Endodermal cell (in vitro differentiated cells): Measurements from ENCODE around the gene CDH15. TPM values are rescaled to one million over a fixed set of nuclear protein-coding genes. Genes with fewer than 3 reads are reported as not detected.

Experiments used
- DNase-seq: peaks from one replicate; pipeline ENCODE4 v3.0.0-alpha.2; 2017
- H3K27ac ChIP-seq: 2 replicates; pipeline ENCODE4 v1.5.1; 2013; ENCODE audit warnings: mild to moderate bottlenecking, low read depth, low read length, moderate library complexity
- H3K27me3 ChIP-seq: 2 replicates; pipeline ENCODE4 v1.6.1; 2013; ENCODE audit warnings: mild to moderate bottlenecking, low read length, moderate library complexity; ENCODE audit not compliant: insufficient read depth, control insufficient read depth, poor library complexity, severe bottlenecking
- H3K36me3 ChIP-seq: 2 replicates; pipeline ENCODE4 v1.7.0; 2013; ENCODE audit warnings: mild to moderate bottlenecking, low read length, moderate library complexity; ENCODE audit not compliant: control insufficient read depth, insufficient read depth
- H3K4me1 ChIP-seq: one replicate; pipeline ENCODE4 v1.7.0; 2013; ENCODE audit warnings: low read length; ENCODE audit not compliant: control insufficient read depth, insufficient read depth
- H3K4me3 ChIP-seq: 2 replicates; pipeline ENCODE4 v1.5.1; 2013; ENCODE audit warnings: mild to moderate bottlenecking, low read length, moderate library complexity
- H3K9ac ChIP-seq: 2 replicates; pipeline ENCODE4 v1.6.1; 2013; ENCODE audit warnings: mild to moderate bottlenecking, low read length, moderate library complexity; ENCODE audit not compliant: poor library complexity, severe bottlenecking; ENCODE audit errors: extremely low read depth
- H3K9me3 ChIP-seq: 2 replicates; pipeline ENCODE4 v1.6.1; 2013; ENCODE audit warnings: mild to moderate bottlenecking, low read length, moderate library complexity; ENCODE audit not compliant: control insufficient read depth
- H3K27ac Mint-ChIP-seq: 2 replicates; pipeline ENCODE4 v1.8.0; 2020; ENCODE audit warnings: mixed read lengths
- H3K27me3 Mint-ChIP-seq: 2 replicates; pipeline ENCODE4 v1.8.0; 2021; ENCODE audit warnings: mild to moderate bottlenecking, mixed read lengths; ENCODE audit not compliant: insufficient read depth
- H3K36me3 Mint-ChIP-seq: 2 replicates; pipeline ENCODE4 v1.8.0; 2020; ENCODE audit warnings: low read depth, mixed read lengths
- H3K4me1 Mint-ChIP-seq: 2 replicates; pipeline ENCODE4 v1.8.0; 2020; ENCODE audit warnings: mixed read lengths
- H3K4me3 Mint-ChIP-seq: 2 replicates; pipeline ENCODE4 v1.8.0; 2020; ENCODE audit warnings: mild to moderate bottlenecking, moderate library complexity, mixed read lengths
- H3K9me3 Mint-ChIP-seq: 2 replicates; pipeline ENCODE4 v1.8.0; 2020; ENCODE audit warnings: mild to moderate bottlenecking, mixed read lengths
- WGBS, 2 experiments: methylation state at CpG; one replicate each; pipeline versions ENCODE4 v1.1.5 to v1.1.7; 2013; ENCODE audit warnings: missing lambda C conversion rate in 2 of 2, mixed read lengths in 1 of 2; ENCODE audit not compliant: insufficient coverage in 1 of 2, insufficient read length in 1 of 2; 5-methylcytosine and 5-hydroxymethylcytosine counted together
- total RNA-seq, 2 donors: library from RNA; stranded (reverse); fragmentation: NEBNext Ultra II Directional in 1 of 2; extraction: Animal tissue kit (Norgen Biotek cat#: 25700) in 1 of 2; gene quantifications; 2 replicates in 1 of 2; 3 replicates in 1 of 2; pipeline ENCODE4 v1.2.1, GENCODE V29; 2021
- TF ChIP-seq, protein P1 (sequence below): fragments of 200-600 bp; sonication (generic); conservative IDR thresholded peaks from 2 replicates; pipeline ENCODE4 v1.5.0; 2021; ENCODE audit warnings: antibody characterized with exemption, mild to moderate bottlenecking

The CDH15 gene
- total RNA-seq, 2 donors from 2014 or later: 0.11 to 0.15 TPM

DNA sequence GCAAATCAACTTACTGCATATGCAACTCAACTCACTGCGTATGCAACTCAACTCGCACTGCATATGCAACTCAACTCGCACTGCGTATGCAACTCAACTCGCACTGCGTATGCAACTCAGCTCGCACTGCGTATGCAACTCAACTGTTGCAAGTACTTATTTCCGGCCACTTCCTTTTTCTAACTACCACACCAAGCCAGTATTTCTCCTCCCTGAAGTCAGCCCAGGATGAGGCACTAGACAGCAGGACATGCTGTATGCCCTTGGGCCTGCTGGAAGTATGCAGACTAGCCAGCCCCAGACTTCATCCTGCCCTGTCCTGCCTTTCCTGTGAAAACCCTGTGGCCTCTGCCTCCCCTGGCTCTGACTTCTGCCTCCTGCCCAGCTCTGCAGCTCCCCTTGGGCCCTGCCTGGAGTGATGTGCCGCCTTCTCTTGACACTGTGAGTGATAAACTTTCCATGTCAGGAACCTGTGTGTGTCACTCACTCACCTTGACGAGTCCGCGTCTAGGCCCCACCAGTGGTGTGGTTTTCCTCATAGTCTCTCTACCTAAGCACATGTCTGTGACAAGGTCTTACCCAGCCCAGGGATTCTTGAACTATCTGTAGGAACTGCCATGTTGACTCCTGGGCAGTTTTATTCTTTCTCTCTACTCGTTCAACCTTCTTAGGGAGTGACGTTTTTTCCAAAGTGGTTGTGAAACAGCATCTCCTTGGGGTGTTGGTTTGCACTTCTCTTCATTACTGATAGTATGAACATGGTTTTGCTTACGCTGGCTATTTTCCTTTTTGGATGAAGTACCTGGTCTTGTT lies 62.3 kb downstream of the CDH15 start:
- peaks cover 70% of the 10 kb centered on the region for H3K36me3 Mint-ChIP-seq
- Histone ChIP-seq H3K4me3 (no peak overlapping the region), H3K9ac (no peak overlapping the region), H3K9me3 (peaks cover 20% of the 10 kb centered on the region), H3K4me1 (no peaks in the 10 kb centered on the region), H3K36me3 (peaks cover 51% of the 10 kb centered on the region), H3K27me3 (no peaks in the 10 kb centered on the region), H3K27ac (no peak overlapping the region)
- no peak overlapping the region for H3K27ac Mint-ChIP-seq
- peaks cover 74% of the 10 kb centered on the region for H3K9me3 Mint-ChIP-seq
- no peaks in the 10 kb centered on the region for H3K4me1 Mint-ChIP-seq
- TF ChIP-seq, protein P1, sequence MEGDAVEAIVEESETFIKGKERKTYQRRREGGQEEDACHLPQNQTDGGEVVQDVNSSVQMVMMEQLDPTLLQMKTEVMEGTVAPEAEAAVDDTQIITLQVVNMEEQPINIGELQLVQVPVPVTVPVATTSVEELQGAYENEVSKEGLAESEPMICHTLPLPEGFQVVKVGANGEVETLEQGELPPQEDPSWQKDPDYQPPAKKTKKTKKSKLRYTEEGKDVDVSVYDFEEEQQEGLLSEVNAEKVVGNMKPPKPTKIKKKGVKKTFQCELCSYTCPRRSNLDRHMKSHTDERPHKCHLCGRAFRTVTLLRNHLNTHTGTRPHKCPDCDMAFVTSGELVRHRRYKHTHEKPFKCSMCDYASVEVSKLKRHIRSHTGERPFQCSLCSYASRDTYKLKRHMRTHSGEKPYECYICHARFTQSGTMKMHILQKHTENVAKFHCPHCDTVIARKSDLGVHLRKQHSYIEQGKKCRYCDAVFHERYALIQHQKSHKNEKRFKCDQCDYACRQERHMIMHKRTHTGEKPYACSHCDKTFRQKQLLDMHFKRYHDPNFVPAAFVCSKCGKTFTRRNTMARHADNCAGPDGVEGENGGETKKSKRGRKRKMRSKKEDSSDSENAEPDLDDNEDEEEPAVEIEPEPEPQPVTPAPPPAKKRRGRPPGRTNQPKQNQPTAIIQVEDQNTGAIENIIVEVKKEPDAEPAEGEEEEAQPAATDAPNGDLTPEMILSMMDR: no peak
- no peaks in the 10 kb centered on the region for H3K27me3 Mint-ChIP-seq
- no peak overlapping the region for H3K4me3 Mint-ChIP-seq
- no peak for DNase-seq
- WGBS, 2 experiments: 90 to 99% methylated on average over 12 to 16 of the region's 16 CpGs

DNA sequence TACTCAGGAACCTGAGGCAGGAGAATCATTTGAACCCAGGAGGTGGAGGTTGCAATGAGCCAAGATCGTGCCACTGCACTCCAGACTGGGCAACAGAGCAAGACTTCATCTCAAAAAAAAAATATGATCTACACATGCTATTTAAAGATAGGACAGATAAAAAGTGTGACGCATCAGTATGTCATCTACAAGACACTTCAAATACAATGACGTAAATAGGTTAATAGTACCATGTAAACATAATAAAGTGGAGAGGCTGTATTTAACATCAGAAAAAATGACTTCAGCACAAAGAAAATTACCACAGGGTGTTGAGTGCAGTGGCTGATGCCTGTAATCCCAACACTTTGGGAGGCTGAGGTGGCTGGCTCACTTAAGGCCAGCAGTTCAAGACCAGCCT lies 66.2 kb downstream of the CDH15 start:
- no peak overlapping the region for H3K4me3 ChIP-seq
- no peak overlapping the region for H3K9ac ChIP-seq
- no peak overlapping the region for H3K27ac ChIP-seq
- peaks cover 26% of the 10 kb centered on the region for H3K36me3 ChIP-seq
- no peaks in the 10 kb centered on the region for H3K27me3 Mint-ChIP-seq
- peaks cover 48% of the 10 kb centered on the region for H3K9me3 Mint-ChIP-seq
- H3K27me3 ChIP-seq: no peaks in the 10 kb centered on the region
- peaks cover 37% of the 10 kb centered on the region for H3K36me3 Mint-ChIP-seq
- DNase-seq: no peak
- peaks cover 24% of the 10 kb centered on the region for H3K9me3 ChIP-seq
- H3K4me3 Mint-ChIP-seq: no peak overlapping the region
- H3K4me1 ChIP-seq: no peaks in the 10 kb centered on the region
- TF ChIP-seq, protein P1: no peak
- H3K4me1 Mint-ChIP-seq: no peaks in the 10 kb centered on the region
- 71 to 92% methylated on average over 1 to 2 of the region's 3 CpGs for WGBS, 2 experiments
- no peak overlapping the region for H3K27ac Mint-ChIP-seq

DNA sequence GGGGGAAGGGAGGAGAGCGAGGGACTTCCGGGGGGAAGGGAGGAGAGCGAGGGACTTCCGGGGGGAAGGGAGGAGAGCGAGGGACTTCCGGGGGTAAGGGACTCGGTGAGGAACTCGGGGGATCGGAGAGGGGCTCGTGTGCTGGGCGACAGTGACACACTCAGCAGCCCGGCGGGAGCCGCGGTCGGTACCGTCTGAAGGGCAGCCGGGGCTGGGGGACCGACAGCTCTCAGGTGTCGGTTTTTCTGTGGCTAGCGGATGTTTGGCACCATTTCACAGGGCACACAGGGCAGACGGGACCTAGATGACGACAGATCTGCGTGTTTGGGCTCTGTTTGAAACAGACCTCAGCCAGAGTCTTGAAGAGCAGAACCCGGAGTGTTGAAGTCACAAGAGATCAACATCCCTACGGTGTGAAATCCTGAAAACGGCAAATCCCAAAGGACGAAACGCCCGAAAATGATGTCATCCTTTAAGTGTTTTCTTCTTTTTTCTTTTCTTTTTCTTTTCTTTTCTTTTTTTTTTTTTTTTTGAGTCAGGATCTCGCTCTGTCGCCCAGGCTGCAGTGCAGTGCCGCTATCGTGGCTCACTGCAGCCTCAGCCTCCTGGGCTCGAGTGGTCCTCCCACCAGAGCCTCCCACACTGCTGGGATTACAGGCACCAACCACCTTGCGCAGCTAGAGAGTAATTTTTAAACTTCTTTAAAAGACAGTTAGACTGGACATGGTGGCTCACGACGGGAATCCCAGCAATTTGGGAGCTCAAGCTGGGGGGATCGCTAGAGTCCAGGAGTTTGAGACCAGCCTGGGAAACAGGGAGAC lies 69.8 kb downstream of the CDH15 start:
- Histone ChIP-seq H3K4me1 (no peaks in the 10 kb centered on the region), H3K4me3 (peak overlapping the region; percentile 86), H3K36me3 (no peaks in the 10 kb centered on the region), H3K9me3 (peaks cover 6% of the 10 kb centered on the region), H3K27ac (peak overlapping the region; percentile 88), H3K9ac (peak overlapping the region; percentile 95), H3K27me3 (peaks cover 5% of the 10 kb centered on the region)
- peak; percentile 88 for DNase-seq
- Mint-ChIP-seq H3K9me3 (peaks cover 18% of the 10 kb centered on the region), H3K27ac (peak overlapping the region; percentile 99), H3K36me3 (peaks cover 8% of the 10 kb centered on the region), H3K4me1 (no peaks in the 10 kb centered on the region), H3K4me3 (peak overlapping the region; percentile 85), H3K27me3 (peaks cover 12% of the 10 kb centered on the region)
- 8 to 9% methylated on average over 16 to 36 of the region's 39 CpGs for WGBS, 2 experiments
- TF ChIP-seq, protein P1: no peak
